ENCODE measurements around the gene DDX6.

The DDX6 gene

DNA sequence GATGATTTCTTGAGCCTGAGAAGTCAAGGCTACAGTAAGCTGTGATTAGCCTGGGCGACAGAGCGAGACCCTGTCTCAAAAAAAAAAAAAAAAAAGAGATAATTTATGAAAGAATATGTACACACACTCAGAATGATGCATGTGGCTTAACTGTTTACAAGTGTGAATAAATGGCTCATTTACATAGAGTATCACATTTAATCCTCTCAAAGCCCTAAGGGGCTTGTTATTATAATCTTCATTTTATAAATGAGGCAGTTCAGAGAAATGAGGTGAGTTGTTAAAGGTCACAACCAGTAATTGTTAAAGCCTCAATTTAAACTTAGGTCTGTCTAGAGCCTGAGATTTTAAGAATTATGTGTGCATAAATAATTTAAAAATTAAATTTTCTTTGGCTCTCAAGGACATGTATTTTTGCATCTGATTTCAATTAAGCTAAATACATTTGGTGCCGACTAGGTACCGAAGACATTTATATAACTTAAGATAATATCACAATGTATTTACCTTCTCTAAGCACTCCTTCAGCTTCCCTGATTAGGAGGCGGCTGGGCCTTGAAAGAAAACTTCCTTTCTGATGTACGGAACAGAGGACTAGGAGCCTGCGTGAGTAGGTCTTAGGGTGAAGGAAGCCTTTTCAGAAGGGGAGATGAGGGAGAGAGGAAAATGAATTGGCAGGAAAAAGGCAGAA lies 28.5 kb upstream of the DDX6 start:
- Histone ChIP-seq H3K27ac (ENCODE audit: low read length) (no peak overlapping the region), H3K27me3 (ENCODE audit: insufficient read depth, low read length, poor library complexity) (no peaks in the 10 kb centered on the region), H3K9ac (ENCODE audit: low read depth, low read length) (no peak overlapping the region), H3K79me2 (ENCODE audit: insufficient read depth, low read length) (no peaks in the 10 kb centered on the region), H2AFZ (ENCODE audit: low read depth, low read length) (no peak overlapping the region), H3K4me1 (ENCODE audit: insufficient read depth, low read length) (no peaks in the 10 kb centered on the region), H4K20me1 (ENCODE audit: insufficient read depth, low read length) (no peaks in the 10 kb centered on the region), H3K4me2 (ENCODE audit: insufficient read depth, low read length) (no peak overlapping the region), H3K9me3 (ENCODE audit: insufficient read depth, low read length, severe bottlenecking) (no peaks in the 10 kb centered on the region), H3K4me3 (ENCODE audit: low read depth in 1 of 2, low read length in 2 of 2) (no peak overlapping the region), H3K36me3 (ENCODE audit: insufficient read depth, low read length) (no peaks in the 10 kb centered on the region)
- DNase-seq (no peak), ATAC-seq (ENCODE audit: insufficient read depth, low read depth) (no peak)
- no peak for TF ChIP-seq EZH2 (IDR thresholded peaks at IDR 0.05; ENCODE audit: borderline replicate concordance, low read depth, low read length, severe bottlenecking)

- Histone ChIP-seq H3K9me3 (ENCODE audit: insufficient read depth, low read length, severe bottlenecking) (no peaks in the 10 kb centered on the region), H3K36me3 (ENCODE audit: insufficient read depth, low read length) (no peaks in the 10 kb centered on the region), H3K9ac (ENCODE audit: low read depth, low read length) (no peak overlapping the region), H4K20me1 (ENCODE audit: insufficient read depth, low read length) (no peaks in the 10 kb centered on the region), H3K79me2 (ENCODE audit: insufficient read depth, low read length) (no peaks in the 10 kb centered on the region), H3K27me3 (ENCODE audit: insufficient read depth, low read length, poor library complexity) (no peaks in the 10 kb centered on the region), H3K27ac (ENCODE audit: low read length) (no peak overlapping the region), H2AFZ (ENCODE audit: low read depth, low read length) (no peak overlapping the region), H3K4me1 (ENCODE audit: insufficient read depth, low read length) (no peaks in the 10 kb centered on the region), H3K4me2 (ENCODE audit: insufficient read depth, low read length) (no peak overlapping the region), H3K4me3 (ENCODE audit: low read depth in 1 of 2, low read length in 2 of 2) (no peak overlapping the region)
- DNase-seq, result no peak
- no peak for TF ChIP-seq CTCF (IDR thresholded peaks at IDR 0.05; ENCODE audit: borderline replicate concordance, extremely low read depth, low read length, poor library complexity, severe bottlenecking)
- no peak for TF ChIP-seq EZH2 (IDR thresholded peaks at IDR 0.05; ENCODE audit: borderline replicate concordance, low read depth, low read length, severe bottlenecking)
- ATAC-seq (ENCODE audit: insufficient read depth, low read depth), result no peak
Observed at GRCh38 chr11:118818130-118818529, 27.2 kb upstream of the DDX6 start.

GRCh38 chr11:118813551-118813950 lies 22.6 kb upstream of the DDX6 start:
- Histone ChIP-seq H2AFZ (ENCODE audit: low read depth, low read length) (no peak overlapping the region), H3K27ac (ENCODE audit: low read length) (no peak overlapping the region), H4K20me1 (ENCODE audit: insufficient read depth, low read length) (no peaks in the 10 kb centered on the region), H3K36me3 (ENCODE audit: insufficient read depth, low read length) (no peaks in the 10 kb centered on the region), H3K9ac (ENCODE audit: low read depth, low read length) (no peak overlapping the region), H3K4me3 (ENCODE audit: low read depth in 1 of 2, low read length in 2 of 2) (no peak overlapping the region), H3K79me2 (ENCODE audit: insufficient read depth, low read length) (no peaks in the 10 kb centered on the region), H3K27me3 (ENCODE audit: insufficient read depth, low read length, poor library complexity) (no peaks in the 10 kb centered on the region), H3K4me1 (ENCODE audit: insufficient read depth, low read length) (no peaks in the 10 kb centered on the region), H3K9me3 (ENCODE audit: insufficient read depth, low read length, severe bottlenecking) (no peaks in the 10 kb centered on the region), H3K4me2 (ENCODE audit: insufficient read depth, low read length) (no peak overlapping the region)
- no peak for ATAC-seq (ENCODE audit: insufficient read depth, low read depth)
- DNase-seq, result no peak
- TF ChIP-seq CTCF (IDR thresholded peaks at IDR 0.05; ENCODE audit: borderline replicate concordance, extremely low read depth, low read length, poor library complexity, severe bottlenecking) (no peak), EZH2 (IDR thresholded peaks at IDR 0.05; ENCODE audit: borderline replicate concordance, low read depth, low read length, severe bottlenecking) (no peak)

- Histone ChIP-seq H3K27me3 (ENCODE audit: insufficient read depth, low read length, poor library complexity) (no peaks in the 10 kb centered on the region), H3K4me2 (ENCODE audit: insufficient read depth, low read length) (no peak overlapping the region), H2AFZ (ENCODE audit: low read depth, low read length) (no peak overlapping the region), H3K9me3 (ENCODE audit: insufficient read depth, low read length, severe bottlenecking) (no peaks in the 10 kb centered on the region), H3K4me1 (ENCODE audit: insufficient read depth, low read length) (no peaks in the 10 kb centered on the region), H3K79me2 (ENCODE audit: insufficient read depth, low read length) (no peaks in the 10 kb centered on the region), H4K20me1 (ENCODE audit: insufficient read depth, low read length) (no peaks in the 10 kb centered on the region), H3K4me3 (ENCODE audit: low read depth in 1 of 2, low read length in 2 of 2) (no peak overlapping the region), H3K27ac (ENCODE audit: low read length) (no peak overlapping the region), H3K9ac (ENCODE audit: low read depth, low read length) (no peak overlapping the region), H3K36me3 (ENCODE audit: insufficient read depth, low read length) (no peaks in the 10 kb centered on the region)
- no peak for DNase-seq
- TF ChIP-seq CTCF (IDR thresholded peaks at IDR 0.05; ENCODE audit: borderline replicate concordance, extremely low read depth, low read length, poor library complexity, severe bottlenecking), result no peak
- TF ChIP-seq EZH2 (IDR thresholded peaks at IDR 0.05; ENCODE audit: borderline replicate concordance, low read depth, low read length, severe bottlenecking), result no peak
- no peak for ATAC-seq (ENCODE audit: insufficient read depth, low read depth)
Observed at GRCh38 chr11:118812485-118812884, 21.5 kb upstream of the DDX6 start.

All from DND-41 (cell line).